BLaER1 treated with 17β-estradiol and CSF1 and Interleukin-3, amounts not matched to agents 10 nM and 100 nM (cell line): ENCODE results near the gene TNIK.

Experiments
- H3K27ac ChIP-seq, 11 experiments: shearing (Covaris generic); formaldehyde crosslinking; 2 replicates each; pipeline ENCODE4 v1.8.1; 2022
- H3K27me3 ChIP-seq, 11 experiments: shearing (Covaris generic); formaldehyde crosslinking; 2 replicates each; pipeline ENCODE4 v1.8.1; 2022
- H3K36me3 ChIP-seq, 11 experiments: shearing (Covaris generic); formaldehyde crosslinking; 2 replicates each; pipeline ENCODE4 v1.8.1; 2022
- H3K4me1 ChIP-seq, 10 experiments: shearing (Covaris generic); formaldehyde crosslinking; 2 replicates each; pipeline ENCODE4 v1.8.1; 2022
- H3K4me2 ChIP-seq, 11 experiments: shearing (Covaris generic); formaldehyde crosslinking; 2 replicates each; pipeline ENCODE4 v1.8.1; 2022
- H3K4me3 ChIP-seq, 10 experiments: shearing (Covaris generic); formaldehyde crosslinking; 2 replicates each; pipeline ENCODE4 v1.8.1; 2022
- H3K9ac ChIP-seq, 11 experiments: shearing (Covaris generic); formaldehyde crosslinking; 2 replicates each; pipeline ENCODE4 v1.8.1; 2022
- H3K9me3 ChIP-seq, 11 experiments: shearing (Covaris generic); formaldehyde crosslinking; replicated peaks in 1 of 11; 2 replicates each; pipeline ENCODE4 v1.8.1; 2022
- H4K20me1 ChIP-seq, 11 experiments: shearing (Covaris generic); formaldehyde crosslinking; 2 replicates each; pipeline ENCODE4 v1.8.1; 2022
- Cebpa-rat ChIP-seq, 11 experiments: shearing (Covaris generic); IDR thresholded peaks; 2 replicates each; pipeline ENCODE4 v1.8.1; 2022

TNIK gene

GRCh38 chr3:171055336-171056178 lies 404.6 kb downstream of the TNIK start:
- no peaks in the 10 kb centered on the region for H3K4me1 ChIP-seq
- H3K36me3 ChIP-seq: no peaks in the 10 kb centered on the region
- no peak overlapping the region for H3K4me2 ChIP-seq
- no peak overlapping the region for H3K27ac ChIP-seq
- no peak overlapping the region for H3K9ac ChIP-seq
- H4K20me1 ChIP-seq: no peaks in the 10 kb centered on the region
- TF ChIP-seq Cebpa-rat (IDR thresholded peaks at IDR 0.05): no peak
- H3K4me3 ChIP-seq: no peak overlapping the region
- no peaks in the 10 kb centered on the region for H3K27me3 ChIP-seq
- H3K9me3 ChIP-seq: no peaks in the 10 kb centered on the region

- no peaks in the 10 kb centered on the region for H3K4me1 ChIP-seq
- TF ChIP-seq Cebpa-rat (IDR thresholded peaks at IDR 0.05): no peak
- H3K9me3 ChIP-seq: no peaks in the 10 kb centered on the region
- H4K20me1 ChIP-seq: no peaks in the 10 kb centered on the region
- H3K36me3 ChIP-seq: no peaks in the 10 kb centered on the region
- no peak overlapping the region for H3K4me3 ChIP-seq
- H3K27me3 ChIP-seq: no peaks in the 10 kb centered on the region
- H3K4me2 ChIP-seq: no peak overlapping the region
- no peak overlapping the region for H3K9ac ChIP-seq
- no peak overlapping the region for H3K27ac ChIP-seq
Observed at GRCh38 chr3:171054921-171055320, 405.3 kb downstream of the TNIK start.

GRCh38 chr3:171054231-171054630 lies 406.0 kb downstream of the TNIK start:
- Histone ChIP-seq H3K9ac (no peak overlapping the region), H3K36me3 (no peaks in the 10 kb centered on the region), H3K4me2 (no peak overlapping the region), H4K20me1 (no peaks in the 10 kb centered on the region), H3K4me3 (no peak overlapping the region), H3K4me1 (no peaks in the 10 kb centered on the region), H3K27ac (no peak overlapping the region), H3K9me3 (no peaks in the 10 kb centered on the region), H3K27me3 (no peaks in the 10 kb centered on the region)
- no peak for TF ChIP-seq Cebpa-rat (IDR thresholded peaks at IDR 0.05)

- H3K4me3 ChIP-seq: no peak overlapping the region
Observed at GRCh38 chr3:171049861-171050444, 410.3 kb downstream of the TNIK start.

GRCh38 chr3:171046760-171047159 lies 413.4 kb downstream of the TNIK start:
- Histone ChIP-seq H3K4me3 (no peak overlapping the region), H3K27me3 (no peaks in the 10 kb centered on the region), H3K9ac (no peak overlapping the region), H3K27ac (no peak overlapping the region), H3K36me3 (no peaks in the 10 kb centered on the region), H3K4me2 (no peak overlapping the region), H3K9me3 (no peaks in the 10 kb centered on the region), H3K4me1 (no peaks in the 10 kb centered on the region), H4K20me1 (no peaks in the 10 kb centered on the region)
- TF ChIP-seq Cebpa-rat (IDR thresholded peaks at IDR 0.05): no peak

More at GRCh38 chr3:171049861-171050444, 410.3 kb downstream of the TNIK start:
- Histone ChIP-seq H3K4me1 (no peaks in the 10 kb centered on the region), H3K9me3 (no peaks in the 10 kb centered on the region), H3K9ac (no peak overlapping the region), H3K36me3 (no peaks in the 10 kb centered on the region), H3K27me3 (no peaks in the 10 kb centered on the region), H3K27ac (no peak overlapping the region), H4K20me1 (no peaks in the 10 kb centered on the region), H3K4me2 (no peak overlapping the region)
- no peak for TF ChIP-seq Cebpa-rat (IDR thresholded peaks at IDR 0.05)

- no peaks in the 10 kb centered on the region for H3K27me3 ChIP-seq
- H3K9ac ChIP-seq: no peak overlapping the region
- H3K4me3 ChIP-seq: no peak overlapping the region
- H3K36me3 ChIP-seq: no peaks in the 10 kb centered on the region
- H3K27ac ChIP-seq: no peak overlapping the region
- no peak overlapping the region for H3K4me2 ChIP-seq
- H4K20me1 ChIP-seq: no peaks in the 10 kb centered on the region
- no peaks in the 10 kb centered on the region for H3K9me3 ChIP-seq
- H3K4me1 ChIP-seq: no peaks in the 10 kb centered on the region
- TF ChIP-seq Cebpa-rat (IDR thresholded peaks at IDR 0.05): no peak
Observed at GRCh38 chr3:171044835-171045793, 415.1 kb downstream of the TNIK start.

- H3K27me3 ChIP-seq: no peaks in the 10 kb centered on the region
- H3K9me3 ChIP-seq: no peaks in the 10 kb centered on the region
- no peak overlapping the region for H3K27ac ChIP-seq
- H3K4me2 ChIP-seq: no peak overlapping the region
- no peaks in the 10 kb centered on the region for H3K4me1 ChIP-seq
- TF ChIP-seq Cebpa-rat (IDR thresholded peaks at IDR 0.05): no peak
- no peak overlapping the region for H3K4me3 ChIP-seq
- H4K20me1 ChIP-seq: no peaks in the 10 kb centered on the region
- H3K36me3 ChIP-seq: no peaks in the 10 kb centered on the region
- no peak overlapping the region for H3K9ac ChIP-seq
Observed at GRCh38 chr3:171044384-171044783, 415.8 kb downstream of the TNIK start.

- H3K27me3 ChIP-seq: no peaks in the 10 kb centered on the region
- H3K4me2 ChIP-seq: no peak overlapping the region
- TF ChIP-seq Cebpa-rat (IDR thresholded peaks at IDR 0.05): no peak
- H3K36me3 ChIP-seq: no peaks in the 10 kb centered on the region
- H3K27ac ChIP-seq: no peak overlapping the region
- H3K4me1 ChIP-seq: no peaks in the 10 kb centered on the region
- no peaks in the 10 kb centered on the region for H3K9me3 ChIP-seq
- H4K20me1 ChIP-seq: no peaks in the 10 kb centered on the region
- no peak overlapping the region for H3K4me3 ChIP-seq
- no peak overlapping the region for H3K9ac ChIP-seq
Observed at GRCh38 chr3:171039674-171040073, 420.5 kb downstream of the TNIK start.

- H3K4me3 ChIP-seq: no peak overlapping the region
- H3K27ac ChIP-seq: no peak overlapping the region
- no peaks in the 10 kb centered on the region for H3K4me1 ChIP-seq
- no peak overlapping the region for H3K4me2 ChIP-seq
- H4K20me1 ChIP-seq: no peaks in the 10 kb centered on the region
- no peaks in the 10 kb centered on the region for H3K9me3 ChIP-seq
- H3K27me3 ChIP-seq: no peaks in the 10 kb centered on the region
- no peak overlapping the region for H3K9ac ChIP-seq
- TF ChIP-seq Cebpa-rat (IDR thresholded peaks at IDR 0.05): no peak
- no peaks in the 10 kb centered on the region for H3K36me3 ChIP-seq
Observed at GRCh38 chr3:171038342-171038741, 421.9 kb downstream of the TNIK start.
